GM12878 (cell line): Measurements from ENCODE around the gene TSHZ2. TPM values are rescaled to one million over a fixed set of nuclear protein-coding genes. Genes with fewer than 3 reads are reported as not detected.

Experiments used
- ATAC-seq: fragments of 200-7000 bp; cut with Tn5 transposase; 3 replicates; pipeline ENCODE4 v1.9.1; 2020; ENCODE audit warnings: mild to moderate bottlenecking, moderate library complexity
- BruUV-seq: library from RNA; stranded (reverse); fragments of 400-500 nt; replicated peaks from 2 replicates; lab custom pipeline; 2021; lab: Mats Ljungman, UMichigan
- CTCF ChIA-PET: fragments of 300-600 bp; sonication (Branson Sonifier 250); formaldehyde crosslinking; extraction: SDS; loops from one replicate; lab custom pipeline; 2021; ENCODE audit warnings: inconsistent platforms; lab: Yijun Ruan, JAX
- POLR2A ChIA-PET: fragments of 350-600 bp; formaldehyde crosslinking; extraction: SDS; loops from one replicate; lab custom pipeline; 2021; ENCODE audit warnings: inconsistent platforms; lab: Charles Lee
- RAD21 ChIA-PET: fragments of 300-600 bp; sonication (Branson Sonifier 250); formaldehyde crosslinking; loops from one replicate; lab custom pipeline; 2023; ENCODE audit warnings: antibody characterized with exemption; ENCODE audit not compliant: unreplicated experiment; lab: Charles Lee
- SMC1A ChIA-PET: fragments of 300-600 bp; sonication (Branson Sonifier 250); formaldehyde crosslinking; loops from one replicate; lab custom pipeline; 2023; ENCODE audit not compliant: unreplicated experiment, uncharacterized antibody; lab: Charles Lee
- DNase-seq: peaks from one replicate; pipeline ENCODE4 v3.0.0-alpha.2; 2011; ENCODE audit warnings: low read depth, low spot score
- FAIRE-seq: peaks from 3 replicates; lab custom pipeline; 2011; peaks lifted over from hg19 to GRCh38; lab: Jason Lieb, UNC
- H2AFZ ChIP-seq: 2 replicates; pipeline ENCODE4 v1.6.0; 2011; ENCODE audit warnings: low read depth, low read length, control low read depth; ENCODE audit not compliant: control insufficient read depth
- H3K27ac ChIP-seq: 2 replicates; pipeline ENCODE4 v1.5.1; 2011; ENCODE audit warnings: control low read depth; ENCODE audit not compliant: control insufficient read depth, insufficient read depth
- H3K27me3 ChIP-seq, 2 experiments: replicated peaks in 1 of 2; 2 replicates each; pipeline versions ENCODE4 v1.6.0 to v1.6.1; 2011; ENCODE audit warnings: low read length in 1 of 2; ENCODE audit not compliant: control insufficient read depth in 2 of 2, insufficient read depth in 2 of 2
- H3K36me3 ChIP-seq, 2 experiments: 2 replicates each; pipeline ENCODE4 v1.5.1; 2011; ENCODE audit warnings: low read length in 1 of 2; ENCODE audit not compliant: control insufficient read depth in 2 of 2, insufficient read depth in 2 of 2
- H3K4me1 ChIP-seq: 2 replicates; pipeline ENCODE4 v1.6.1; 2011; ENCODE audit warnings: mild to moderate bottlenecking, low read length, moderate library complexity, mixed read lengths; ENCODE audit not compliant: control insufficient read depth, insufficient read depth
- H3K4me2 ChIP-seq: 2 replicates; pipeline ENCODE4 v1.6.0; 2011; ENCODE audit warnings: control low read depth; ENCODE audit not compliant: control insufficient read depth, insufficient read depth
- H3K4me3 ChIP-seq: fragments of 200-600 bp; sonication (generic); 2 replicates; pipeline ENCODE4 v1.5.1; 2016
- H3K79me2 ChIP-seq: 2 replicates; pipeline ENCODE4 v1.6.0; 2011; ENCODE audit warnings: low read length; ENCODE audit not compliant: control insufficient read depth, insufficient read depth
- H3K9ac ChIP-seq: 2 replicates; pipeline ENCODE4 v1.8.0; 2011; ENCODE audit warnings: low read length, control low read depth, mixed read lengths; ENCODE audit not compliant: control insufficient read depth, insufficient read depth
- H3K9me3 ChIP-seq: replicated peaks from 3 replicates; pipeline ENCODE4 v1.5.1; 2011; ENCODE audit warnings: mild to moderate bottlenecking, low read length; ENCODE audit not compliant: control insufficient read depth, insufficient read depth
- H4K20me1 ChIP-seq: 2 replicates; pipeline ENCODE4 v1.6.0; 2011; ENCODE audit not compliant: control insufficient read depth, insufficient read depth
- HCFC1 ChIP-seq: fragments of 150-350 bp; IDR thresholded peaks from 2 replicates; pipeline ENCODE4 v1.6.1; 2014; ENCODE audit warnings: low read length
- MYC ChIP-seq: IDR thresholded peaks from 2 replicates; pipeline ENCODE4 v1.6.1; 2011; ENCODE audit warnings: mild to moderate bottlenecking, low read length, moderate library complexity, inconsistent platforms; ENCODE audit not compliant: insufficient read depth, insufficient replicate concordance, insufficient read length, severe bottlenecking
- NFYA ChIP-seq: IDR thresholded peaks from 2 replicates; pipeline ENCODE4 v1.6.1; 2011; ENCODE audit warnings: low read depth, mild to moderate bottlenecking, low read length, improper control_type of control experiment, borderline replicate concordance
- RB1 ChIP-seq: fragments of 450-650 bp; formaldehyde crosslinking; IDR thresholded peaks from 2 replicates; pipeline ENCODE4 v1.6.1; 2017; ENCODE audit warnings: mild to moderate bottlenecking, borderline replicate concordance
- RCOR1 ChIP-seq: conservative IDR thresholded peaks from 2 replicates; pipeline ENCODE4 v1.6.1; 2012; ENCODE audit warnings: low read depth, low read length, improper control_type of control experiment
- SMC3 ChIP-seq: IDR thresholded peaks from 2 replicates; pipeline ENCODE4 v1.6.1; 2011; ENCODE audit warnings: low read length, improper control_type of control experiment, borderline replicate concordance
- WGBS: methylation state at CpG from one replicate; pipeline ENCODE4 v1.1.6; 2016; ENCODE audit warnings: low lambda C conversion rate; ENCODE audit not compliant: insufficient replicate concordance, insufficient coverage; ENCODE audit errors: missing lambda C conversion rate; 5-methylcytosine and 5-hydroxymethylcytosine counted together
- in situ Hi-C: fragments of 300-500 bp; cut with MboI; formaldehyde crosslinking; loops from 9 replicates; pipeline ENCODE4 v1.14.3; 2018; ENCODE audit warnings: mixed read lengths
- intact Hi-C: fragments of 100-400 bp; cut with micrococcal nuclease; formaldehyde crosslinking; loops from one replicate; pipeline ENCODE4 v1.14.2; 2022; ENCODE audit not compliant: unreplicated experiment
- polyA plus RNA-seq, 11 experiments: library from polyadenylated mRNA; depleted of rRNA in 4 of 11; unstranded in 6 of 11; stranded (reverse) in 5 of 11; fragments of >200 nt; fragmentation: Nextera tagmentation in 4 of 11; fragmentation: Illumina TruSeq in 1 of 11; extraction: Ambion mirVana in 4 of 11; extraction: Trizol in 1 of 11; gene quantifications; 1 replicate in 1 of 11; 2 replicates in 10 of 11; pipeline versions ENCODE4 v1.2.1 to v1.2.3, GENCODE V29; 2011 to 2016; ENCODE audit warnings: inconsistent platforms in 2 of 11, missing spikeins in 2 of 11, low read depth in 1 of 11
- total RNA-seq, 4 experiments: library from RNA; depleted of rRNA in 3 of 4; stranded (reverse); fragments of >200 nt in 3 of 4; fragmentation: Illumina TruSeq in 1 of 4; extraction: Trizol in 1 of 4; gene quantifications; 2 replicates each; pipeline versions ENCODE4 v1.2.1 to v1.2.3, GENCODE V29; 2013 to 2021

The TSHZ2 gene
- total and polyA plus RNA-seq, 10 of the 15 experiments (the other 5 are each of a cell fraction or from before 2014, with no cell fraction given), result 0.01 to 0.86 (median 0.13) TPM; not detected in 2

DNA sequence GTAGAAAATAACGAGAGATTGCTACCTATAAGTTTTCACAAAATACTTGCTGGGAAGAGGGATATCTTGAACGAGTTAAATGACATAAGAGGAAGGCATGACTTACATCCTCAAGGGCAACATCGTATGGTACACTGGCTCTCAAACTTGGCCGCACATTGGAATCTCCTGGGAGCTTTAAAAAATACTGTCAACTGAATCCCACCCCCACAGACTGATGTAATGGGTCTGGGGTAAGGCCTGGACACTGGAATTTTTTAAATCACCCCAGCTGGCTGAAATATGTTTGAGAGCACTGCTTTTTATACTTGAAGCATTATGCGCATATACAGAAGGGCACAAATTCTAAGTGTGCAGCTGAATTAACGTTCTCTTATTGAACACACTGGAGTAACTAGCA, 8.0 kb upstream of the TSHZ2 start:
- H4K20me1 ChIP-seq, result no peaks in the 10 kb centered on the region
- FAIRE-seq (no peak), ATAC-seq (no peak), DNase-seq (no peak)
- no peaks in the 10 kb centered on the region for H3K4me1 ChIP-seq
- CTCF ChIA-PET, result interaction anchor here (1.5 kb wide), 1 partner anchor 37 kb away, joined by 3 read pairs; no protein-coding TSS in a partner anchor
- intact Hi-C loops (no loop called here), in situ Hi-C loops (no loop called here)
- RAD21 ChIA-PET, result no interaction called here
- no peak overlapping the region for H3K4me2 ChIP-seq
- no peak for TF ChIP-seq RB1
- TF ChIP-seq, all 136 proteins: peak for 0
- Histone ChIP-seq H3K9ac (no peak overlapping the region), H3K27me3 (no peaks in the 10 kb centered on the region; a peak in 1 of 4 replicates), H3K36me3 (no peaks in the 10 kb centered on the region), H3K4me3 (no peak overlapping the region), H3K79me2 (no peaks in the 10 kb centered on the region), H2AFZ (no peak overlapping the region), H3K27ac (no peak overlapping the region), H3K9me3 (no peaks in the 10 kb centered on the region)
- WGBS, result 41% methylated on average over 6 of the region's 6 CpGs
- no TSS peak for BruUV-seq
- SMC1A ChIA-PET, result interaction anchor here (0.5 kb wide), 1 partner anchor 16 kb away, joined by 3 read pairs; no protein-coding TSS in a partner anchor
- POLR2A ChIA-PET, result interaction anchor here (0.5 kb wide), 1 partner anchor 252 kb away, joined by 5 read pairs; no protein-coding TSS in a partner anchor

GRCh38 chr20:52965380-52965779, 6.8 kb upstream of the TSHZ2 start:
- no peak for DNase-seq
- no peak overlapping the region for H3K4me2 ChIP-seq
- in situ Hi-C loops, result no loop called here

More at GRCh38 chr20:52965380-52965779, 6.8 kb upstream of the TSHZ2 start:
- Histone ChIP-seq H2AFZ (no peak overlapping the region), H3K4me1 (no peaks in the 10 kb centered on the region), H3K9ac (no peak overlapping the region), H3K36me3 (no peaks in the 10 kb centered on the region), H3K27me3 (no peaks in the 10 kb centered on the region; a peak in 1 of 4 replicates), H3K27ac (no peak overlapping the region), H4K20me1 (no peaks in the 10 kb centered on the region), H3K79me2 (no peaks in the 10 kb centered on the region), H3K9me3 (no peaks in the 10 kb centered on the region), H3K4me3 (no peak overlapping the region)
- no peak for ATAC-seq
- POLR2A ChIA-PET, result no interaction called here
- no peak for FAIRE-seq
- no peak for TF ChIP-seq SMC3
- no peak for TF ChIP-seq MYC
- no peak for TF ChIP-seq RCOR1
- TF ChIP-seq HCFC1, result no peak
- no peak for TF ChIP-seq NFYA
- SMC1A ChIA-PET, result no interaction called here
- no TSS peak for BruUV-seq
- WGBS, result 0% methylated on average over 1 of the region's 1 CpG
- intact Hi-C loops, result no loop called here
- RAD21 ChIA-PET, result no interaction called here
- CTCF ChIA-PET, result no interaction called here
